ENCODE results near the gene TLR10. TPM values are rescaled to one million over a fixed set of nuclear protein-coding genes. Genes with fewer than 3 reads are reported as not detected.

Gene TLR10
- total and polyA plus RNA-seq, 5 donors from 2014 or later = 0.20 to 0.44 (median 0.31) TPM; not detected in 2

GRCh38 chr4:38800366-38800765 is 17.6 kb upstream of the TLR10 start:
- H3K9me3 ChIP-seq (ENCODE audit: control insufficient read depth in 2 of 2, low read length in 2 of 2) = peaks cover 47 to 62% of the 10 kb centered on the region in 2 experiments
- H3K27ac ChIP-seq (ENCODE audit: insufficient read depth, low read length, poor library complexity, severe bottlenecking) = no peak overlapping the region
- no peak overlapping the region for H3K27ac Mint-ChIP-seq
- H3K27me3 ChIP-seq (ENCODE audit: control insufficient read depth, insufficient read depth, low read length) = no peaks in the 10 kb centered on the region
- H3K9me3 Mint-ChIP-seq = peaks cover 4 to 55% (median 23%) of the 10 kb centered on the region in 7 donors
- peaks cover 18% of the 10 kb centered on the region for H3K4me1 ChIP-seq (ENCODE audit: control insufficient read depth, insufficient read depth, low read length, poor library complexity, severe bottlenecking)
- H3K36me3 Mint-ChIP-seq = peaks cover 57% of the 10 kb centered on the region
- peaks cover 4% of the 10 kb centered on the region for H3K27me3 Mint-ChIP-seq
- peaks cover 12 to 25% (median 17%) of the 10 kb centered on the region in 4 donors for H3K4me1 Mint-ChIP-seq
- DNase-seq (no peak), ATAC-seq (ENCODE audit: low read depth in 2 of 2) (no peak)
- H3K4me3 Mint-ChIP-seq = no peak overlapping the region
- no peak overlapping the region for H3K4me3 ChIP-seq (ENCODE audit: low read depth, low read length)
- H3K36me3 ChIP-seq (ENCODE audit: control insufficient read depth, insufficient read depth, low read length) = peaks cover 45% of the 10 kb centered on the region

GRCh38 chr4:38795087-38795486 is 12.3 kb upstream of the TLR10 start:
- Histone ChIP-seq H3K9me3 (ENCODE audit: control insufficient read depth in 2 of 2, low read length in 2 of 2) (peaks cover 38 to 64% of the 10 kb centered on the region in 2 experiments), H3K4me3 (ENCODE audit: low read depth, low read length) (no peak overlapping the region), H3K36me3 (ENCODE audit: control insufficient read depth, insufficient read depth, low read length) (peaks cover 24% of the 10 kb centered on the region), H3K4me1 (ENCODE audit: control insufficient read depth, insufficient read depth, low read length, poor library complexity, severe bottlenecking) (no peaks in the 10 kb centered on the region), H3K27me3 (ENCODE audit: control insufficient read depth, insufficient read depth, low read length) (no peaks in the 10 kb centered on the region), H3K27ac (ENCODE audit: insufficient read depth, low read length, poor library complexity, severe bottlenecking) (no peak overlapping the region)
- Mint-ChIP-seq H3K27me3 (peaks cover 9% of the 10 kb centered on the region), H3K4me1 (peaks cover 0 to 5% (median 1%) of the 10 kb centered on the region in 4 donors), H3K4me3 (no peak overlapping the region), H3K27ac (no peak overlapping the region), H3K36me3 (peaks cover 28% of the 10 kb centered on the region), H3K9me3 (peaks cover 0 to 43% (median 25%) of the 10 kb centered on the region in 7 donors)
- DNase-seq (no peak), ATAC-seq (ENCODE audit: low read depth in 2 of 2) (no peak)

GRCh38 chr4:38794051-38794450 is 11.3 kb upstream of the TLR10 start:
- H3K27me3 ChIP-seq (ENCODE audit: control insufficient read depth, insufficient read depth, low read length) = no peaks in the 10 kb centered on the region
- peaks cover 36 to 54% of the 10 kb centered on the region in 2 experiments for H3K9me3 ChIP-seq (ENCODE audit: control insufficient read depth in 2 of 2, low read length in 2 of 2)
- H3K4me1 ChIP-seq (ENCODE audit: control insufficient read depth, insufficient read depth, low read length, poor library complexity, severe bottlenecking) = no peaks in the 10 kb centered on the region
- no peak overlapping the region for H3K4me3 ChIP-seq (ENCODE audit: low read depth, low read length)
- no peak overlapping the region for H3K27ac Mint-ChIP-seq
- ATAC-seq (ENCODE audit: low read depth in 2 of 2) = no peak
- H3K36me3 ChIP-seq (ENCODE audit: control insufficient read depth, insufficient read depth, low read length) = peaks cover 13% of the 10 kb centered on the region
- no peak overlapping the region for H3K4me3 Mint-ChIP-seq
- H3K27me3 Mint-ChIP-seq = peaks cover 9% of the 10 kb centered on the region
- peaks cover 0 to 5% (median 1%) of the 10 kb centered on the region in 4 donors for H3K4me1 Mint-ChIP-seq
- peaks cover 20% of the 10 kb centered on the region for H3K36me3 Mint-ChIP-seq
- DNase-seq = no peak
- H3K27ac ChIP-seq (ENCODE audit: insufficient read depth, low read length, poor library complexity, severe bottlenecking) = no peak overlapping the region
- peaks cover 0 to 39% (median 16%) of the 10 kb centered on the region in 7 donors for H3K9me3 Mint-ChIP-seq

GRCh38 chr4:38791010-38791409 is 8.2 kb upstream of the TLR10 start:
- DNase-seq (peak in 1 of 3 donors; percentile 30), ATAC-seq (ENCODE audit: low read depth in 2 of 2) (no peak)
- Mint-ChIP-seq H3K4me3 (no peak overlapping the region), H3K4me1 (peaks cover 0 to 5% (median 1%) of the 10 kb centered on the region in 4 donors), H3K27me3 (peaks cover 13% of the 10 kb centered on the region), H3K9me3 (peaks cover 0 to 27% (median 8%) of the 10 kb centered on the region in 7 donors), H3K36me3 (peaks cover 8% of the 10 kb centered on the region), H3K27ac (no peak overlapping the region)
- Histone ChIP-seq H3K4me1 (ENCODE audit: control insufficient read depth, insufficient read depth, low read length, poor library complexity, severe bottlenecking) (no peaks in the 10 kb centered on the region), H3K27me3 (ENCODE audit: control insufficient read depth, insufficient read depth, low read length) (no peaks in the 10 kb centered on the region), H3K9me3 (ENCODE audit: control insufficient read depth in 2 of 2, low read length in 2 of 2) (peaks cover 13 to 34% of the 10 kb centered on the region in 2 experiments), H3K36me3 (ENCODE audit: control insufficient read depth, insufficient read depth, low read length) (no peaks in the 10 kb centered on the region), H3K4me3 (ENCODE audit: low read depth, low read length) (no peak overlapping the region), H3K27ac (ENCODE audit: insufficient read depth, low read length, poor library complexity, severe bottlenecking) (no peak overlapping the region)

- H3K27ac Mint-ChIP-seq = no peak overlapping the region
- no peaks in the 10 kb centered on the region for H3K4me1 ChIP-seq (ENCODE audit: control insufficient read depth, insufficient read depth, low read length, poor library complexity, severe bottlenecking)
- H3K9me3 ChIP-seq (ENCODE audit: control insufficient read depth in 2 of 2, low read length in 2 of 2) = peaks cover 8 to 17% of the 10 kb centered on the region in 2 experiments
- ATAC-seq (ENCODE audit: low read depth in 2 of 2) = no peak
- no peak overlapping the region for H3K4me3 ChIP-seq (ENCODE audit: low read depth, low read length)
- H3K4me1 Mint-ChIP-seq = peaks cover 0 to 5% (median 1%) of the 10 kb centered on the region in 4 donors
- H3K27ac ChIP-seq (ENCODE audit: insufficient read depth, low read length, poor library complexity, severe bottlenecking) = no peak overlapping the region
- no peak overlapping the region for H3K4me3 Mint-ChIP-seq
- H3K9me3 Mint-ChIP-seq = peaks cover 0 to 12% (median 2%) of the 10 kb centered on the region in 7 donors
- H3K36me3 Mint-ChIP-seq = peaks cover 3% of the 10 kb centered on the region
- no peak for DNase-seq
- H3K36me3 ChIP-seq (ENCODE audit: control insufficient read depth, insufficient read depth, low read length) = no peaks in the 10 kb centered on the region
- no peaks in the 10 kb centered on the region for H3K27me3 ChIP-seq (ENCODE audit: control insufficient read depth, insufficient read depth, low read length)
- H3K27me3 Mint-ChIP-seq = peaks cover 21% of the 10 kb centered on the region
These were observed 5.5 kb upstream of the TLR10 start for GRCh38 chr4:38788317-38788716.

GRCh38 chr4:38787693-38788092 is 4.9 kb upstream of the TLR10 start:
- Histone ChIP-seq H3K9me3 (ENCODE audit: control insufficient read depth in 2 of 2, low read length in 2 of 2) (peaks cover 8 to 17% of the 10 kb centered on the region in 2 experiments), H3K36me3 (ENCODE audit: control insufficient read depth, insufficient read depth, low read length) (no peaks in the 10 kb centered on the region), H3K4me3 (ENCODE audit: low read depth, low read length) (no peak overlapping the region), H3K27ac (ENCODE audit: insufficient read depth, low read length, poor library complexity, severe bottlenecking) (no peak overlapping the region), H3K27me3 (ENCODE audit: control insufficient read depth, insufficient read depth, low read length) (no peaks in the 10 kb centered on the region), H3K4me1 (ENCODE audit: control insufficient read depth, insufficient read depth, low read length, poor library complexity, severe bottlenecking) (no peaks in the 10 kb centered on the region)
- peaks cover 2 to 7% (median 4%) of the 10 kb centered on the region in 4 donors for H3K4me1 Mint-ChIP-seq
- ATAC-seq (ENCODE audit: low read depth in 2 of 2) = no peak
- H3K9me3 Mint-ChIP-seq = peaks cover 0 to 12% (median 2%) of the 10 kb centered on the region in 7 donors
- no peak overlapping the region for H3K27ac Mint-ChIP-seq
- peaks cover 24% of the 10 kb centered on the region for H3K27me3 Mint-ChIP-seq
- no peak for DNase-seq
- H3K4me3 Mint-ChIP-seq = no peak overlapping the region
- H3K36me3 Mint-ChIP-seq = peaks cover 3% of the 10 kb centered on the region

GRCh38 chr4:38785901-38786402 is 3.2 kb upstream of the TLR10 start:
- Histone ChIP-seq H3K9me3 (ENCODE audit: control insufficient read depth in 2 of 2, low read length in 2 of 2) (peaks cover 7 to 8% of the 10 kb centered on the region in 2 experiments), H3K36me3 (ENCODE audit: control insufficient read depth, insufficient read depth, low read length) (no peaks in the 10 kb centered on the region), H3K27ac (ENCODE audit: insufficient read depth, low read length, poor library complexity, severe bottlenecking) (no peak overlapping the region), H3K4me1 (ENCODE audit: control insufficient read depth, insufficient read depth, low read length, poor library complexity, severe bottlenecking) (no peaks in the 10 kb centered on the region), H3K4me3 (ENCODE audit: low read depth, low read length) (no peak overlapping the region), H3K27me3 (ENCODE audit: control insufficient read depth, insufficient read depth, low read length) (peaks cover 4% of the 10 kb centered on the region)
- H3K27ac Mint-ChIP-seq = no peak overlapping the region
- peaks cover 3% of the 10 kb centered on the region for H3K36me3 Mint-ChIP-seq
- H3K4me1 Mint-ChIP-seq = peaks cover 4 to 7% (median 5%) of the 10 kb centered on the region in 4 donors
- no peak overlapping the region for H3K4me3 Mint-ChIP-seq
- peaks cover 19% of the 10 kb centered on the region for H3K27me3 Mint-ChIP-seq
- peaks cover 0 to 11% (median 2%) of the 10 kb centered on the region in 7 donors for H3K9me3 Mint-ChIP-seq
- ATAC-seq (ENCODE audit: low read depth in 2 of 2) (peak in 1 of 2 donors; percentile 37), DNase-seq (no peak)

Measured in CD4-positive, CD25-positive, alpha-beta regulatory T cell (primary cell).